Stomach (tissue), 9 donors: ENCODE data around the gene LGALS4. TPM values are rescaled to one million over a fixed set of nuclear protein-coding genes. Genes with fewer than 3 reads are reported as not detected.

Experiments
- DNase-seq, 2 donors: peaks; one replicate each; pipeline versions ENCODE4 v3.0.0 to v3.0.0-alpha.2; 2013 to 2019
- H3K27ac ChIP-seq, 5 donors: fragments of 200-600 bp in 4 of 5; sonication (generic) in 4 of 5; one replicate each; pipeline ENCODE4 v1.5.1; 2013 to 2019; ENCODE audit warnings: mild to moderate bottlenecking in 1 of 5, moderate library complexity in 1 of 5
- H3K27me3 ChIP-seq, 3 donors: fragments of 200-600 bp; sonication (generic); one replicate each; pipeline ENCODE4 v1.5.1; 2017 to 2019; ENCODE audit warnings: mixed run types in 1 of 3
- H3K36me3 ChIP-seq, 4 donors: fragments of 200-600 bp; sonication (generic); 1 replicate in 3 of 4; 2 replicates in 1 of 4; pipeline ENCODE4 v1.5.1; 2016 to 2019
- H3K4me1 ChIP-seq, 4 donors: fragments of 200-600 bp; sonication (generic); one replicate each; pipeline ENCODE4 v1.5.1; 2016 to 2019
- H3K4me3 ChIP-seq, 4 donors: fragments of 200-600 bp; sonication (generic) in 3 of 4; one replicate each; pipeline ENCODE4 v1.5.1; 2016 to 2019; ENCODE audit warnings: mild to moderate bottlenecking in 1 of 4
- H3K9me3 ChIP-seq, 4 donors: fragments of 200-600 bp; sonication (generic); one replicate each; pipeline ENCODE4 v1.5.1; 2016 to 2019
- EP300 ChIP-seq: sonication (generic); formaldehyde crosslinking; IDR thresholded peaks from one replicate; pipeline ENCODE4 v1.6.1; 2017; ENCODE audit warnings: antibody characterized with exemption
- POLR2A ChIP-seq, 4 donors: fragments of 450-650 bp; IDR thresholded peaks; one replicate each; pipeline ENCODE4 v1.6.1; 2016; ENCODE audit warnings: antibody characterized with exemption in 4 of 4, control low read depth in 2 of 4, mild to moderate bottlenecking in 1 of 4, moderate library complexity in 1 of 4
- POLR2AphosphoS5 ChIP-seq, 3 donors: sonication (generic); formaldehyde crosslinking; IDR thresholded peaks; one replicate each; pipeline ENCODE4 v1.6.1; 2016; ENCODE audit warnings: antibody characterized with exemption in 3 of 3
- WGBS, 5 donors: extraction: QIAGEN DNeasy Blood & Tissue Kit in 3 of 5; methylation state at CpG; one replicate each; pipeline versions ENCODE4 v1.1.5 to v1.1.7; 2013 to 2018; 5-methylcytosine and 5-hydroxymethylcytosine counted together
- intact Hi-C: fragments of 100-400 bp; cut with DNase I; formaldehyde crosslinking; loops from one replicate; pipeline ENCODE4 v1.15.1; 2023; ENCODE audit warnings: low total_unique reads
- polyA plus RNA-seq, 3 donors: library from polyadenylated mRNA; stranded (reverse); fragments of 200-250 nt; gene quantifications; one replicate each; pipeline ENCODE4 v1.2.3, GENCODE V29; 2013
- total RNA-seq, 5 donors: library from RNA; depleted of rRNA; stranded (reverse); fragments of >200 nt; gene quantifications; one replicate each; pipeline versions ENCODE4 v1.1.0 to v1.2.3, GENCODE V29; 2014 to 2016
- TF ChIP-seq, protein P1 (sequence below), 7 experiments: fragments of 450-650 bp in 4 of 7; fragments of 200-600 bp in 3 of 7; sonication (generic) in 3 of 7; IDR thresholded peaks; one replicate each; pipeline ENCODE4 v1.5.1; 2016 to 2019; ENCODE audit warnings: antibody characterized with exemption in 7 of 7, control low read depth in 2 of 7, mild to moderate bottlenecking in 1 of 7
- donor health status: healthy with polysubstance abuse.
- donor health status: Bipolar disorder and iron deficiency.
- donor health status: healthy.

LGALS4 gene
- total and polyA plus RNA-seq, 8 donors = 23.5 to 1,765 (median 113) TPM

DNA sequence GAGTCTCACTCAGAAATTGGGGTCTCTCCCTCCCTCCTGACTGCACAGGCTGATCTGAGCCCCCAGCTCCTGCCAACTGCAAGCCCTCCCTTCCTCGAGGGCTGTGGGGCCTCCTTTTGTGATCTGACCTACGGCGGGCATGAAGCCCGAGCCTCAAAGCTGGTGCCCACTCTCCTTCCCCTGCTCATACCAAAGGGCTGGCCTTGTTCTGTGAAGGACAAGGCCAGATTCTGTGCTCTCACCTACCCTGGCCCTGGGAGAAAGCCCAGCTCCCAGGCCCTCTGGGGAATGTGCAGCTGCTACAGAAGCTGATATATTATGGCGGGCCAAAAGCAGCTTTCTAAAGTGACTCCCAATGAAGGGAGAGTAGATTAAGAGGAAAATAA, 27.8 kb upstream of the LGALS4 start:
- H3K27ac ChIP-seq = peak overlapping the region in 4 of 5 donors; percentile 63 to 78 (median 70)
- TF ChIP-seq, protein P1, sequence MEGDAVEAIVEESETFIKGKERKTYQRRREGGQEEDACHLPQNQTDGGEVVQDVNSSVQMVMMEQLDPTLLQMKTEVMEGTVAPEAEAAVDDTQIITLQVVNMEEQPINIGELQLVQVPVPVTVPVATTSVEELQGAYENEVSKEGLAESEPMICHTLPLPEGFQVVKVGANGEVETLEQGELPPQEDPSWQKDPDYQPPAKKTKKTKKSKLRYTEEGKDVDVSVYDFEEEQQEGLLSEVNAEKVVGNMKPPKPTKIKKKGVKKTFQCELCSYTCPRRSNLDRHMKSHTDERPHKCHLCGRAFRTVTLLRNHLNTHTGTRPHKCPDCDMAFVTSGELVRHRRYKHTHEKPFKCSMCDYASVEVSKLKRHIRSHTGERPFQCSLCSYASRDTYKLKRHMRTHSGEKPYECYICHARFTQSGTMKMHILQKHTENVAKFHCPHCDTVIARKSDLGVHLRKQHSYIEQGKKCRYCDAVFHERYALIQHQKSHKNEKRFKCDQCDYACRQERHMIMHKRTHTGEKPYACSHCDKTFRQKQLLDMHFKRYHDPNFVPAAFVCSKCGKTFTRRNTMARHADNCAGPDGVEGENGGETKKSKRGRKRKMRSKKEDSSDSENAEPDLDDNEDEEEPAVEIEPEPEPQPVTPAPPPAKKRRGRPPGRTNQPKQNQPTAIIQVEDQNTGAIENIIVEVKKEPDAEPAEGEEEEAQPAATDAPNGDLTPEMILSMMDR (IDR thresholded peaks at IDR 0.05) = no peak
- TF ChIP-seq POLR2A (IDR thresholded peaks at IDR 0.05) (no peak), EP300 (no peak)

DNA sequence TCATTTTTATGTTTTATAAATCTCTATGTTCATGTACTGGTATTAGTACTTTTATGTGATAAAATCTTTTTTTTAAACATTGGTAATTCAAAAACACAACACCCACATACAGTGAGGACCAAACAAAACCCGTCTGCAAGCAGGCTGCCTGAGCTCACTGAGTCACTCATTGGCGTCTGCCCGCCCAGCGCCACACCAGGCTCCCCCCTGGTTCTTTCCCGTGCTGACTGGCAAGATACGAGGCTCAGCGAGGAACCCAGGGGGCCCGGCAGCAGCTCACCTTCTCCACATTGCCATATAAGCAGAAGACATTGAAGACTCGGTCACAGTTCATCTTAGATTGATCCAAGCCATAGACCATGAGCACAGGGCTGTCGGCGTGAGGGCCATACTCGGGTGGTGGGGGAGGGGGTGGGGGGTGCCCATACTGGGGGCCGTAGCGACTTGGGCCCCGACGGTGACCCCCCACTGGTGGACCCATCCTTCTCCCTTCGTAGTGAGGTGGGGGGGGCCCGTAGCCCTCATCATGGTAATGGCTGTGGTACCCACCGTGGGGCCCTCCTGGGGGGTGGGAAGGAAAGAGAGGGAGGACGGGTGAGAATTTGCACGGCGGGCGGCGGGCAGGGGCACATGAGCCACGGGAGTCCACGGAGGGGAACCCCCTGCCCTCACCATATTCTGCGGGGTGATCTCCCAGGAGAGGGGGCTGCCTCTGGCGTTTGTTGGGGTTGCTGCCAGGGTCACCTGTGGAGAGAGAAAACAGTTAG, 27.3 kb upstream of the LGALS4 start:
- intact Hi-C loops = no loop called here

More for the DNA sequence above, 27.8 kb upstream of the LGALS4 start:
- Histone ChIP-seq H3K4me3 (no peak overlapping the region), H3K9me3 (no peaks in the 10 kb centered on the region), H3K36me3 (peaks cover 98 to 100% (median 100%) of the 10 kb centered on the region in 4 donors), H3K27me3 (no peaks in the 10 kb centered on the region), H3K4me1 (peaks cover 49 to 97% (median 74%) of the 10 kb centered on the region in 4 donors)
- WGBS, 5 donors = 75 to 82% (median 78%) methylated on average over 5 of the region's 5 CpGs
- intact Hi-C loops = no loop called here
- peak in 1 of 2 donors; percentile 10 for DNase-seq

DNA sequence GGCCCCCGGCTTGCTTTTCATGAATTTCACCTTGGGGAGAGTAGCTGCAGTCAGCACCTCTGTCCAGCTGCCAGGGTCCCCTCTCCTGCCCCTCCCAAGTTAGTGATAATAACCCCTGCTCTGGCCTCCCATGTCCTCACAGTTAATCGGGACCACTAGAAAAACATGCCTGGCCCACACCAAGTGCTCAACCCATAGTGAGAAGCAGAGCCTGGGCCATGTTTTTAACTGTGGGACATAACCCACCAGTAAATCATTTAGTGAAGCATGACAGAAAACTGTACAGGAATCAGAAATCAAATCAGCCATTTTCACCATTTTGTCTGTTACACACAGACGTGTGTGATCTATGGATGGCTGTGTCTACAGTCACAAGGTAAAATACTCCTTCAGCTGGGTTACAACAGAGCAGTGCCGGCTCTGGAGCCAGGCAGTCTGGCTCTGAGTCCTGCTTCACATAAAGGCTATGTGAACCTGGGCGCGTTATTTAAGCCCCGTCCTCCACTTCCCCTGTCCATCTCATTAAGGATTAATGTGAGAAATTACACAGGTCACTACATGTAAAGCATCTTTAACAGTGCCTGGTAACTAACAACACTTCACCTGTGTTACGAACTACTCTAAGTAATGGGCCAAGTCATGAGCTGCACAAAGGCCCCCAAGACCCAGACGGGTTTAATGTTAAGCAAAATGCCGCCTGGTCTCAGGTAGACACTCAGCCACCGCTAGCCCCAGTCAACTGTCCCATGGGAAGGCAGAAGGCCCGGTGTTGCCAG, 26.4 kb upstream of the LGALS4 start:
- Histone ChIP-seq H3K36me3 (peaks cover 86 to 97% (median 95%) of the 10 kb centered on the region in 4 donors), H3K4me3 (peak overlapping the region in 1 of 4 donors; percentile 12), H3K4me1 (peaks cover 47 to 90% (median 71%) of the 10 kb centered on the region in 4 donors), H3K27ac (peak overlapping the region; percentile 63 to 78 (median 68)), H3K9me3 (no peaks in the 10 kb centered on the region), H3K27me3 (no peaks in the 10 kb centered on the region)
- 66 to 76% (median 73%) methylated on average over 12 of the region's 12 CpGs for WGBS, 5 donors
- TF ChIP-seq POLR2AphosphoS5 (IDR thresholded peaks at IDR 0.05) (no peak), POLR2A (IDR thresholded peaks at IDR 0.05) (no peak), EP300 (no peak)
- TF ChIP-seq, protein P1 (IDR thresholded peaks at IDR 0.05) = no peak
- peak in 1 of 2 donors; percentile 8 for DNase-seq
- intact Hi-C loops = no loop called here

More for the DNA sequence above, 27.3 kb upstream of the LGALS4 start:
- WGBS, 5 donors = 66 to 75% (median 69%) methylated on average over 22 to 28 of the region's 28 CpGs
- H3K27me3 ChIP-seq = no peaks in the 10 kb centered on the region
- H3K4me3 ChIP-seq = no peak overlapping the region
- H3K36me3 ChIP-seq = peaks cover 94 to 100% (median 100%) of the 10 kb centered on the region in 4 donors
- peak overlapping the region; percentile 29 to 78 (median 68) for H3K27ac ChIP-seq
- H3K4me1 ChIP-seq = peaks cover 47 to 98% (median 72%) of the 10 kb centered on the region in 4 donors
- peak in 1 of 2 donors; percentile 11 for DNase-seq
- H3K9me3 ChIP-seq = no peaks in the 10 kb centered on the region
- TF ChIP-seq, protein P1 (IDR thresholded peaks at IDR 0.05) = no peak
- no peak for TF ChIP-seq POLR2A (IDR thresholded peaks at IDR 0.05)
- no peak for TF ChIP-seq EP300
- TF ChIP-seq POLR2AphosphoS5 (IDR thresholded peaks at IDR 0.05) = no peak

DNA sequence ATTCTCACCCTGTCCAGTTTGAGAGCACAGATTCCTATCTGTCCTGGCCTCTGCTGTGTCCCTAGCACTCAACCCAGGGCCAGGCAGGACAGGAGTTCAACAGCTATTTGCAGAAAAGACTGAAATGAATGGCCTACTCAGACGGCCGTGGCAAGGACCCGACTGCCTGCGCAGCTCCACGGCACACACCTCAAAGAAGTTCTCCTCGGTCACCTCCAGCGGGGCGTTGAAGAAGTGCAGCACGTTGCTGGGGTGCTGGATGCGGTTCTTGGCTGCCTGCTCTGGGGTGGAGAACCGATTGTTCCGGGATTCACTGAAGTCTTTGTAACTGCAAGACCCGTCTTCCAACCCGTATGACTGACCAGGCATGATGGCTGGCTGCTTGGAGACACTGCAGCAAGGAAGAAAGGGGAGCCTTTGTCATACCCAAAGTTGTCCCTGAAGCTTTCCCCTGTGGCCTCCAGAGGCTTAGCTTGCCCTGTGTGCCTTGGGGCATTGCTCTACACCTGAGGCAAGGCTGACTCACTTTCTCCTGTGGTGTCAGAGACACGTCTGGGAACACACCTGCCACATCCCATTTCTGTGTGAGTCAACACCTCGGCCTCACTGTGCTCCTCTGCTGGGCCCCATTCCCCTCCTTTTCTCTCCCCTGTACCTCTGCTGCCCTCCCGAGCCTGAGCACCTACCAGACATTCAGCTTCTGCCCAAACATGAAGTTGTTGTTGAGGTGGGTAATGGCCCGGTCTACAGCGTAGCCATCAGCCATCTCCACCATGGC, 25.7 kb upstream of the LGALS4 start:
- intact Hi-C loops = no loop called here

More for the DNA sequence above, 25.7 kb upstream of the LGALS4 start:
- no peaks in the 10 kb centered on the region for H3K27me3 ChIP-seq
- peaks cover 47 to 82% (median 67%) of the 10 kb centered on the region in 4 donors for H3K4me1 ChIP-seq
- peaks cover 78 to 89% (median 87%) of the 10 kb centered on the region in 4 donors for H3K36me3 ChIP-seq
- peak overlapping the region; percentile 63 to 78 (median 68) for H3K27ac ChIP-seq
- peak overlapping the region in 1 of 4 donors; percentile 12 for H3K4me3 ChIP-seq
- DNase-seq = peak; percentile 67 to 78
- no peak for TF ChIP-seq POLR2A (IDR thresholded peaks at IDR 0.05)
- TF ChIP-seq, protein P1 (IDR thresholded peaks at IDR 0.05) = peak in 1 of 7 experiments; percentile 23
- TF ChIP-seq POLR2AphosphoS5 (IDR thresholded peaks at IDR 0.05) = peak in 2 of 3 donors; percentile 30 to 72
- TF ChIP-seq EP300 = no peak
- 43 to 70% (median 48%) methylated on average over 13 to 19 of the region's 19 CpGs for WGBS, 5 donors
- no peaks in the 10 kb centered on the region for H3K9me3 ChIP-seq
